ENCODE measurements around the gene SND1. TPM values are rescaled to one million over a fixed set of nuclear protein-coding genes. Genes with fewer than 3 reads are reported as not detected.
A peak's percentile ranks its signal among the peaks of the same experiment; 100 is the strongest.

The SND1 gene
- polyA plus RNA-seq, 3 donors: 138 to 152 (median 150) TPM

DNA sequence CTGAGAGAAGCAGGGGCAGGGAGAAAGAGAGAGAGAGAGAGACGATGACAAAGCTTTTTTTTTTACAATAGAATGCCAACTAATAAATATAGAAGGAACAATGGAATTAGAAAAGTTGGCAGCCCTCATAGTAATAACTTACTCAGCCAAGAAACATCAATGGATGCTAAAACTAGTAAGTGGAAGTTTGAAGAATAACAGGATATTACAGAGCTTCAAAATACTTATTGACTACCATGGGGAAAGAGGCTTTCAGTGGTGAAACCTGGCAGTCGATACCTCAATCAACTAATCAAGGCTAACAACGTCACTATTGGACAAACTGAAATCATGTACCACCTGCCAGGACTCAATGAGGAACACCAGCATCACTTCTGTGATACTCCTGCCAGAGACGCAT is 479.7 kb downstream of the SND1 start:
- no peak for DNase-seq (ENCODE audit: extremely low read depth in 1 of 11, low read depth in 9 of 11, low spot score in 4 of 11)

DNA sequence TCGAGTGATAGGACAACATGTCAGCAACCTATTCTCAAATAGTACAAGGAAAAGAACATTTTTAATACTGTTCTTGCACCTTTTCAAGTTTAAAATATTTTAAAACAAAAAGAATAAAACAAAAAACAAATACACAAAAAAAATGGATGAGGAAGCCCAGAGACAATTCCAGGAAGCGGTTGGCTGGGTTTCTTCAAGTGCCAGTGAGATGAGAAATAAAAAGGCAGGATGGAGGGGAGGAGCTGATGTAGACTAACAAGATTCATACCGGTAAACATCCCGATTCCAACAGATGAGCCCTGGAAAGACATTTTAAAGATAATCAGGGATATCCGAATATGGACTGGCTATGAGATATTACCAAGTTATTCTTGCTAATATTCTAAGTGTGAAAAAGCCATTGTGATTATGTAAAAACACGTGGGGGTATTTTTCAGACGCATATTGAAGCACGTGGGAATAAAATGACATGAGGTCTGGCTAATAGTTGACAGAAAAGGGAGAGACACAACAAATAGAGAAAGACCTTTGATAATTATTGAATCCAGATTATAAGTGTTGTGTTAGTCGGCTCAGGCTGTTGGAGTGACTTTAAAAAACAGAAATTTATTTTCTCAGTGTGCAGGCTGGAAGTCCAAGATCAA is 480.6 kb downstream of the SND1 start:
- no peak for DNase-seq (ENCODE audit: extremely low read depth in 1 of 11, low read depth in 9 of 11, low spot score in 4 of 11)

DNA sequence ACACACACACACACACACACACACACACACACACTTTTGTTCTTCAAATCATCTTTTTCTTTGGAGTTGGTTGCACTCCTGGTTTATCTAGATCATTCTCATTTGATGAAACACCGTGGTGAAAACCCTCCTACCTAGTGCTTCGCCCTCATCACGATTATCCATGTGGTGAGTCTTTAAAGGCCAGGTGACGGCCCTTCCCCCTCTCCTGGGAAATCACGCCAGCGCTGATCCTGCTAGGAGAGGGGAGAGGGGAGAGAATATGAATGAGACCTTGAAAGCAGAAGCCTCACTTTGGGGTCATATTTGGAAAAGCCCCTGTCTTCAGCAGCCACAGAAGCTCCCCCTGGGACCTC is 483.1 kb downstream of the SND1 start:
- DNase-seq (ENCODE audit: extremely low read depth in 1 of 11, low read depth in 9 of 11, low spot score in 4 of 11): no peak

DNA sequence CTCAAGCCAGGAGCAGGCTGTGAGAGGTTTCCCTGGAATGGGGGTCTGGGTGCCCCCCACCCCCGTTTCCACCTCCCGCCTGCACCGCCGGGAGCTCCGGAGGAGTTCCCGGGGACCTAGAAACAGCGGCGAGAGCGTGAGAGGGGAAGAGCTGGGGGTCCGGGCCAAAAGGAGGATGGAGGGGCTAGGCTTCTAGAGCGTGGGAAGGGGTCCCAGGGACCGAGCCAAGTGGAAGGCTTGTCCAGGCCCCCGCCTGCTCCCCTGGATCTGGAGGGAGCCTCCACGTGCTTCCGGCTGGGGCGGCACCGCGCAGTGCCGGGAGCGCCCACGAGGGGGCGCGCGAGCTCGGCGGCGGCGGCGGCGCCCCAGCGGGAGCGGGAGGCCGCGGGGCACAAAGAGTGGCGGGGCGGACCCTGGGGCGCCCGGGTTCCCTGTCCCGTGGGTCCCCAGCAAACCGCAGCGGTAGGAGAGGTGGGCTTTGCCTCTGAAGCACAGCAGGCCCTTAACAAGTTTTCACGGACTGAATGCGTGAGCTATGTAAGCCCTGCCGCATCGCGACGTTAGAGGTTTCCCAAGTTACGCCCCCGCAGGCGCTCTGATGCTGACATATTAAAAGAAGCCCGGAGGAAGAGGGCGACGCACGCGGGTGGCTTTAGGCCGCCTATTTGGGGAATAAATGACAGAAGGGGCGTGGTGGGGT is 483.7 kb downstream of the SND1 start:
- peak in 2 of 11 donors; percentile 31 to 42 for DNase-seq (ENCODE audit: extremely low read depth in 1 of 11, low read depth in 9 of 11, low spot score in 4 of 11)

DNA sequence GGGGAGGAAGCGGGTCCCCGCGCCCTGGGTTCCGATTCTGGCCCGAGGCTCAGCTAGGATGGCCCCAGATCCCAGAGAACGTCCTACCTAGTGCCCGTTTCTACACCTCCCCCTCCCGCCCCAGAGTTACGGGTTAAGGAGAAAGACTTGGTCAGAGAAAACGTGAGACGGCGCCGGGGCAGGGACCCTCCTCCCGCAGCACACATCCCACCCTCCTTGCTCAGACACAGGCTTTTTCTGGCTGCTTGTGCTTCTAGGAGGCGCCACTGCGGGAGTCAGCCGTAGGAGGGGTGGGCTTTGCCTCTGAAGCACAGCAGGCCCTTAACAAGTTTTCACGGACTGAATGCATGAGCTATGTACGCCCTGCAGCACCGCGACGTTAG is 484.2 kb downstream of the SND1 start:
- no peak for DNase-seq (ENCODE audit: extremely low read depth in 1 of 11, low read depth in 9 of 11, low spot score in 4 of 11)

DNA sequence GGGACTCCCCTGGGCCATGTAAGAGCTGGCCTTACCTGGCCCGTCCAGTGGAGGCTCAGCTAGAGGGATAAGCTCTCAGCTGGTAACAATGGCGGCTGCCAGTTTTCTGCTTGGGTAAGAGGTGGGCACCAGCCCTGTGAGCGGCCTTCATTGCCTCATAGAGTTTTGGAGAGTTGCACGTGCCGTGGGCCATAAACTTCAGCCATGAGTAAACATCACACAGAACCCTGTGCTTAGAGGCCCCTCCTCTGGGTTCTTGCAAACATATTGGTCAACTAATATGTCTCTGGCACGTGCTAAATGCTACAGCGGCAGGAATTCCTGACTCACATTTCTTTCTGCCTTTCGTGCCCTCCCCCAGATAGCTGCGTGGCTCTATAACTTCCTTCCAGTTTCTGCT is 485.2 kb downstream of the SND1 start:
- DNase-seq (ENCODE audit: extremely low read depth in 1 of 11, low read depth in 9 of 11, low spot score in 4 of 11): no peak

DNA sequence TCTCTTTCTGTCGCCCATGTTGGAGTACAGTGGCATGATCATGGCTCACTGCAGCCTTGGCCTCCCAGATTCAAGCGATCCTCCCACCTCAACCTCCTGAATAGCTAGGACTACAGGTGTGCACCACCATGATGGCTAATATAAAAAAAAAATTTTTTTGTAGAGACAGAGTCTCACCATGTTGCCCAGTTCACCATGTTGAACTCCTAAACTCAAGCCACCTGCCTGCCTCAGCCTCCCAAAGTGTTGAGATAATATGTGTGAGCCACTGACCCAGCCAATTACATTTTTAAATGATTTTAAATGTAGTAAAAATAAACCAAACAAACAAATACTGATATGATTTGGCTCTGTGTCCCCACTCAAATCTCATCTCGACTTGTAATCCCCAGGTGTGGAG is 487.4 kb downstream of the SND1 start:
- DNase-seq (ENCODE audit: extremely low read depth in 1 of 11, low read depth in 9 of 11, low spot score in 4 of 11): no peak

DNA sequence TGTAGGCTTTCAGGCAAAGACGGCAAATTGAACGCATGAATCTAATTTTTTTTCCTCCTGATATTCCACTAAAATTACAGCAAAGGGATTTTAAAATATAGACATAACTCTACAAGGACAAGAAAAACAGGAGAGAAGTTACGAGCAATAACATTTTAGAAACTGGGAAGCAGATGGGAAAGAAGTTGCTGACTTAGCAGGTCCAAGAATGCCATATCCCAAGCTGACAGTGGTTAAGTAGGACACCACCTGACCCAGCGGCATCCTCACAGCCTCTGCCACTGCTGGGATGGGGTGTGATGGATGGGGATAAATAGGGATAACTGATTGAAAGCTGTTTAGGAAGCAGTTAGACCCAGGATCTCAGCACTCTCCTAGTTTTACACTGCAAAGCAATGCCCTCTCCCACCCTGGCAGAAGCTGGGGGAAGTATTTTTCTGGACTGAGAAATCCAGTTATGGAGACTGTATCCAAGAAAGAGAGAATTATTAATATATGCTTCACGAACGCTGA is 489.7 kb downstream of the SND1 start:
- no peak for DNase-seq (ENCODE audit: extremely low read depth in 1 of 11, low read depth in 9 of 11, low spot score in 4 of 11)

Other genes starting within 250 kb of the SND1 start
- gene GCC1, start 66.6 kb upstream of the SND1 start, polyA plus RNA-seq (ENCODE audit: insufficient read length in 3 of 3): 10 to 100 TPM; 14.6 to 16.0 (median 14.8) TPM
- gene ARF5, start 63.8 kb upstream of the SND1 start, polyA plus RNA-seq (ENCODE audit: insufficient read length in 3 of 3): 100 to 1,000 TPM; 178 to 227 (median 188) TPM
- gene FSCN3, start 58.5 kb upstream of the SND1 start, polyA plus RNA-seq (ENCODE audit: insufficient read length in 3 of 3): 1 to 10 TPM in 1 of 3 donors, under 1 TPM in 2; 0.33 to 1.0 (median 0.49) TPM
- gene PAX4, start 34.1 kb upstream of the SND1 start, polyA plus RNA-seq (ENCODE audit: insufficient read length in 3 of 3): not detected